ENCODE measurements around the gene VRK3. TPM values are rescaled to one million over a fixed set of nuclear protein-coding genes. Genes with fewer than 3 reads are reported as not detected.

VRK3 gene
- total and polyA plus RNA-seq, 7 donors: 17.4 to 51.6 (median 30.7) TPM

DNA sequence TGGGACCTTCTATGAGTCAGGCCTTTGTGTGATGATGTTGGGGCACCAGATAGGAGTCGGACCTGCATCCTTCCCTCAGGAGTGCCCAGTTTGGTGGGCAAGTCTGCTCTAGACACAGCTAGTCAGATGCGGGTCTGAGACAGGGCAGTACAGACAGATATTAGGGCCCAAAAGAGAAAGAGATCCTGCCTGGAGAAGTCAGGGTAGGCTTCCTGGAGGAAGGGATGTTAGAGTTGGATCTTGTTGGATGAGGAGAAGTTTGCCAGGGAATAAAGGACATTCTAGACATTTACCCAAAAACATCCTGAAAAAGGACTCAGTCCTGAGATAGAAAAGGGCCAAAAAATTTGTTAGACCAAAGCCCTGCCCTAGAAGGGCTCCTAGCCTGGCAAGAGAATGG is 17.2 kb downstream of the VRK3 start:
- H3K36me3 ChIP-seq: peaks cover 24 to 61% (median 35%) of the 10 kb centered on the region in 4 donors
- 97 to 98% methylated on average over 2 of the region's 2 CpGs for WGBS, 2 donors
- no peak for DNase-seq
- H3K9me3 ChIP-seq: no peaks in the 10 kb centered on the region
- no peaks in the 10 kb centered on the region for H3K27me3 ChIP-seq
- TF ChIP-seq POLR2AphosphoS5 (IDR thresholded peaks at IDR 0.05): no peak
- no peak overlapping the region for H3K27ac ChIP-seq
- peaks cover 0 to 25% (median 19%) of the 10 kb centered on the region in 4 donors for H3K4me1 ChIP-seq
- H3K4me3 ChIP-seq: no peak overlapping the region
- intact Hi-C loops (cut with DNase I): no loop called here

DNA sequence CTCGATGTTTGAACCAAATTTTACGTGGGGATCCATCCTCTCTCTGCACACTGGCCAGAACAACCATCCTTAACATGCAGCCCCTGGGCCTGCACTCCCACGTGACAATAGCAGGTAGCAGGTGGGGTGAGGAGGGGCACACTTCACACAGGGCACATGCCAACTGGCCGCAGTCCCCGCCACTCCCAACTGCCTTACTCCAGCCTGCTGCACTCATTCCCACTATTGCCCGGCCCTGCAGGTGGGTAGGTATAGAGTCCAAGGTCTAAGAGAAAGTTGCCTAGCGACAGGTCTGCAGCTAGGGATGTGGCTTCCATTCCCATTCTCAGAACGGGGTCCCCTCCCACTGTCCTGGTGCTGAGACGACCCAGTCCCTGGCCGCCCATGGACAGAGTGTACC is 18.0 kb downstream of the VRK3 start:
- Histone ChIP-seq H3K4me1 (peaks cover 0 to 29% (median 21%) of the 10 kb centered on the region in 4 donors), H3K27me3 (no peaks in the 10 kb centered on the region), H3K9me3 (no peaks in the 10 kb centered on the region), H3K36me3 (peaks cover 24 to 63% (median 39%) of the 10 kb centered on the region in 4 donors), H3K27ac (no peak overlapping the region), H3K4me3 (no peak overlapping the region)
- intact Hi-C loops (cut with DNase I): no loop called here
- no peak for TF ChIP-seq POLR2AphosphoS5 (IDR thresholded peaks at IDR 0.05)
- TF ChIP-seq, protein P1, sequence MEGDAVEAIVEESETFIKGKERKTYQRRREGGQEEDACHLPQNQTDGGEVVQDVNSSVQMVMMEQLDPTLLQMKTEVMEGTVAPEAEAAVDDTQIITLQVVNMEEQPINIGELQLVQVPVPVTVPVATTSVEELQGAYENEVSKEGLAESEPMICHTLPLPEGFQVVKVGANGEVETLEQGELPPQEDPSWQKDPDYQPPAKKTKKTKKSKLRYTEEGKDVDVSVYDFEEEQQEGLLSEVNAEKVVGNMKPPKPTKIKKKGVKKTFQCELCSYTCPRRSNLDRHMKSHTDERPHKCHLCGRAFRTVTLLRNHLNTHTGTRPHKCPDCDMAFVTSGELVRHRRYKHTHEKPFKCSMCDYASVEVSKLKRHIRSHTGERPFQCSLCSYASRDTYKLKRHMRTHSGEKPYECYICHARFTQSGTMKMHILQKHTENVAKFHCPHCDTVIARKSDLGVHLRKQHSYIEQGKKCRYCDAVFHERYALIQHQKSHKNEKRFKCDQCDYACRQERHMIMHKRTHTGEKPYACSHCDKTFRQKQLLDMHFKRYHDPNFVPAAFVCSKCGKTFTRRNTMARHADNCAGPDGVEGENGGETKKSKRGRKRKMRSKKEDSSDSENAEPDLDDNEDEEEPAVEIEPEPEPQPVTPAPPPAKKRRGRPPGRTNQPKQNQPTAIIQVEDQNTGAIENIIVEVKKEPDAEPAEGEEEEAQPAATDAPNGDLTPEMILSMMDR (IDR thresholded peaks at IDR 0.05): no peak
- DNase-seq: no peak
- WGBS, 2 donors: 84% methylated on average over 10 of the region's 10 CpGs

DNA sequence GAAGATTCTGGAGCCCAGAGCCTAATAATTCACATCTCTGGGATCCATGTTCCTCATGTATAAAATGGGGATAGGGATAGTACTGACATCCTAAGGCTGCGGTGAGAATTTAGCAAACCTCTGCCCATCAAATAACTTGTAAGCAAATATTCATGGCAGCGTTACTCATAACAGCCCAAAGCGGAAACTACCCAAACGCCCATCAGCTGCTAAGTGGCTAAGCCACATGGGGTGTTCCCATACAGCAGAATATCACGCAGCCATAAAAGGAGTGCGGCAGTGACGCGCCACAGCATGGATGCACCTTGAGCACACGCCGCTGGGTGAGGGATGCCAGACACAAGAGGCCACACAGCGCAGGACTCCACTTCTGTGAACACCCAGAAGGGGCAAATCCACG is 19.7 kb downstream of the VRK3 start:
- WGBS, 2 donors: 94 to 95% methylated on average over 12 of the region's 12 CpGs
- Histone ChIP-seq H3K4me3 (no peak overlapping the region), H3K4me1 (peaks cover 0 to 29% (median 21%) of the 10 kb centered on the region in 4 donors), H3K27ac (peak overlapping the region in 1 of 4 donors; percentile 85), H3K36me3 (peaks cover 30 to 70% (median 51%) of the 10 kb centered on the region in 4 donors), H3K9me3 (no peaks in the 10 kb centered on the region), H3K27me3 (no peaks in the 10 kb centered on the region)
- TF ChIP-seq, protein P1 (IDR thresholded peaks at IDR 0.05): no peak
- TF ChIP-seq EP300 (IDR thresholded peaks at IDR 0.05): no peak
- TF ChIP-seq POLR2A (IDR thresholded peaks at IDR 0.05): no peak
- TF ChIP-seq POLR2AphosphoS5 (IDR thresholded peaks at IDR 0.05): no peak
- DNase-seq: no peak
- intact Hi-C loops (cut with DNase I): no loop called here

DNA sequence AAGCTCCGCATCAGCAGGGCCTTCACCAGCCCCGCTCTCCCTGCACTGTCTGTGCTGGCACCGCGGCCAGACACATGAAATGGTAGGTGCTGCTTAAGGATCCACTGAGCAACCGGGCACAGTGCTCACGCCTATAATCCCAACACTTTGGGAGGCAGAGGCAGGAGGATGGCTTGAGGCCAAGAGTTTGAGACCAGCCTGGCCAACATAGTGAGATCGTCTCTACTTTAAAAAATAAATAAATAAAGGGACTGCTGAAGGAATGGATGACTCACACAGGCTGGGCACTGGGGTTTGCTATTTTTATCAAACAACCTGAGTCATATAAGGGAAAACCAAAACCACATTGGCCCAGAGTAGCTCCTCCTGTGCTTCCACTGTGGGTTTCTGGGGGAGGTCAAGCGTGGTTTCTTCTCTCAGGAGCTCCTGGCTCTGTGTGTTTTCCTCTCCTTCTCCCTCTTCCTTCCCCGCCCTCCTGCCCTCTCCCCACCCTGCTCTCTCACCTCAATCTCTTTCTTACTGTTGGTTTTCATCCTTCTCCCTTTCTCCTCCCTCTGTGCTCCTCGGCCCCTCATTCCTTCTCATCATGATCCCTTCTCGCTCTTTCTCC is 21.3 kb downstream of the VRK3 start:
- intact Hi-C loops (cut with DNase I): no loop called here
- H3K9me3 ChIP-seq: no peaks in the 10 kb centered on the region
- H3K4me3 ChIP-seq: no peak overlapping the region
- H3K27me3 ChIP-seq: no peaks in the 10 kb centered on the region
- peak; percentile 83 for DNase-seq
- 82 to 85% methylated on average over 11 of the region's 11 CpGs for WGBS, 2 donors
- TF ChIP-seq POLR2AphosphoS5 (IDR thresholded peaks at IDR 0.05): peak in 2 of 4 donors; percentile 22 to 33
- TF ChIP-seq EP300 (IDR thresholded peaks at IDR 0.05): no peak
- H3K36me3 ChIP-seq: peaks cover 24 to 84% (median 63%) of the 10 kb centered on the region in 4 donors
- H3K27ac ChIP-seq: peak overlapping the region; percentile 79 to 85 (median 80)
- H3K4me1 ChIP-seq: peaks cover 0 to 36% (median 24%) of the 10 kb centered on the region in 4 donors

DNA sequence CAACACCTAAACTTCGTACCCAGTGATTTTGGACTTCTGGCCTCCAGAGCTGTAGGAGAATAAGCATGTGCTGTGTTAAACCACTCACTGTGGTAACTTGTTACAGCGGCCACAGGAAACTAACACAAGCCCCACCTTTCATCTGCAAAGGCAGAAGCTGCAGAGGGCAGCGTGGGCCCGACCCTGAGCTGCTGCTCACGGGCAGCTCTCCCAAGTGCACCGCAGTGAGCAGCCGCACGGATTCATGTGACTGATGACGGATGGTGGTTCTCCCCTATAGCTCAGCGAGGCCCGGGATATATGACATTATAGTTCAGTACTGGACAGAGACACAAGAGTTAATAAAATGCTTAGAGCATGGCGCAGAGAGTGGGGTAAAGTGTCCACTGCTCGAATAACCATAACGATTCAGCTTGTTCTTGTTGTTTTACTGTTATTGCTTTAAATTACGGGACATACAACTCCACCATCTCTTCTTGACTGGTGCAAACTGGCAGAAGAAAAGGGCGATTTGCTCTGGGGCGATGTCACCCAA is 21.9 kb downstream of the VRK3 start:
- Histone ChIP-seq H3K9me3 (no peaks in the 10 kb centered on the region), H3K27ac (peak overlapping the region; percentile 79 to 85 (median 80)), H3K36me3 (peaks cover 21 to 82% (median 57%) of the 10 kb centered on the region in 4 donors), H3K27me3 (no peaks in the 10 kb centered on the region), H3K4me3 (no peak overlapping the region), H3K4me1 (peaks cover 0 to 36% (median 24%) of the 10 kb centered on the region in 4 donors)
- TF ChIP-seq, protein P1 (IDR thresholded peaks at IDR 0.05): no peak
- TF ChIP-seq EP300 (IDR thresholded peaks at IDR 0.05) (no peak), POLR2AphosphoS5 (IDR thresholded peaks at IDR 0.05) (no peak), POLR2A (IDR thresholded peaks at IDR 0.05) (no peak)
- intact Hi-C loops (cut with DNase I): no loop called here
- no peak for DNase-seq
- 89 to 94% methylated on average over 17 of the region's 17 CpGs for WGBS, 2 donors

Measured in sigmoid colon (tissue), 7 donors.